GM18858 (cell line): Measurements from ENCODE around the gene MYO15A.

Experiments used
- ATAC-seq: cut with Tn5 transposase; IDR thresholded peaks from one replicate; pipeline ENCODE4 v1.9.1; 2021; ENCODE audit not compliant: unreplicated experiment

Gene MYO15A

DNA sequence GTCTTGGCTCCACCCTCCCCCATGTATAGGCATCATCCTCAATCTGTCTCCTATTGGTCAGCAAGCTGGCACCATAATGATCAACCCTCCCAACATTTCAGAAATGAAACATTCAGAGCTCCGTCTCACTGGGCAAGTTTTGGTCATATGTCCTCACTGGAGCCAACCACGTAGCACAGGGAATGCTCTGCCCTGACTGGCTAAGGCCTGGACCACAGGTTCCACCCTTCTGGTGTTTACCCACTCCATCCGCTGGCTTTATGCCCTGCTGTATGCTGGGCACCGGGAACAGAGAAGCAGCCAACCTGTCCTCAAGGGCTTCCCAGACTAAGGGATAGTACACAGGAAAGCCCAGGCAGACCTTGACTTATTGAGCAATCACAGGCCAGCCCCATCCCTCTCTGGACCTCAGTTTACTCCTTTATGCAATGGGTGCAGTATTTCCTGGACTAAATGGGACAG is 20.5 kb downstream of the MYO15A start:
- ATAC-seq, result no peak

DNA sequence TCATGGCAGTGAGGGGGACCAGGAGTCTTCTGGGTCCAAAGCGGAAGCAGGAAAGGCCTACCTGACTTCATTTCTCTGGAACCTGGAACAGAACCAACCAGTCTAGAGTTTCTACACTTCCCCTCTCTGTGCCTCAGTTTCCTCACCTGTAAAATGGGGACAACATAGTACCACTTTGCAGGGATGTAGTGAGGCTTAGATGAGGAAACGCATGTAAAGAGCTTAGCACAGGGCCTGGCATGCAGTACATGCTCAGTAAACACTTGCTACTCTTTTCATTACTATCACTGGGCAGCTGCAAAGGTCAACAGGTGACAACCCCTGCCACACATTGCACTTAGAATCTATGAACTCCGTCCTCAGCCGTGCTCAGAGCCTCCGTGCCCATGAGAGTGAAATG is 24.2 kb downstream of the MYO15A start:
- ATAC-seq, result no peak

DNA sequence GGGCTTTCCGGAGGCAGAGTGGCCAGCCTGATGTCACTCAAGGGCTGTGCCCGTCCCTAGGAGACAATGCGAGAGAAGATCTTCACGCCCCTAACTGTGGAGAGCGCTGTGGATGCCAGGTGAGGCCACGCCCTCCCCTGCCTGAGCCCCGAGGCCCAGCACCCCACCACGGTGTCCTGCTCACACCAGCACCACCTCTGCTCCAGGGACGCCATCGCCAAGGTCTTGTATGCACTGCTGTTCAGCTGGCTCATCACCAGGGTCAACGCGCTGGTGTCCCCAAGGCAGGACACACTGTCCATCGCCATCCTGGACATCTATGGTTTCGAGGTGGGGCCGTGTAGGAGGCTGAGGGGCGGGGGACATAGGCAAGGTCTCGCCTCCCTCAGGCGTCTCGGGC is 27.8 kb downstream of the MYO15A start:
- no peak for ATAC-seq

DNA sequence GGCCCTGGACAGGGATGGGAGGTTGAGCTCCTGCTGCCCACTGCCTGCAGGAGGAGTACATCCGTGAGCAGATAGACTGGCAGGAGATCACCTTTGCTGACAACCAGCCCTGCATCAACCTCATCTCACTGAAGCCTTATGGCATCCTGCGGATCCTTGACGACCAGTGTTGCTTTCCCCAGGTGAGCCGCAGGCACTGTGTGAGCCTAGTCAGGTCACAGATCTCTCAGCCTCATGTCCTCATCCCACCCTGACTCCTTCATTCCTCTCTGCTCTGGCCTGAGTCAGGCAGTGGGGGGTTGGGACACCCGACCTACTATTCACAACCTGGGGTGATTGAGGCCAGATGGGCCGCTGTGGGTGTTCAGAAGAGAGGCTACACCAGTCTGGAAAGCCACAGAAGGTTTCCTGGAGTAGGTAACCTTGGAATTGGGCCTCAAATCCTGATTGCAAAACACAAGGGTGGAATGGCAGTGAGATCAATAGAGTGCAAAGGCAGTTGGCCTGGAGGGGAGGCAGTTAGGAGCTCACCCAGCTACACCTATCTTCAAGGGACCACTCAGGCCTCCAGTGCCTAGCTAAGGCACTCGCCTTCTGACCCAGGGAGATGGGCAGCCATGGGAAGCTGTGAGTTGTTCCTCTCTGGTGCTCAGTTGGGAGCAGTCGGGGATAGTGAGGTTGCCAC is 29.7 kb downstream of the MYO15A start:
- ATAC-seq, result no peak

DNA sequence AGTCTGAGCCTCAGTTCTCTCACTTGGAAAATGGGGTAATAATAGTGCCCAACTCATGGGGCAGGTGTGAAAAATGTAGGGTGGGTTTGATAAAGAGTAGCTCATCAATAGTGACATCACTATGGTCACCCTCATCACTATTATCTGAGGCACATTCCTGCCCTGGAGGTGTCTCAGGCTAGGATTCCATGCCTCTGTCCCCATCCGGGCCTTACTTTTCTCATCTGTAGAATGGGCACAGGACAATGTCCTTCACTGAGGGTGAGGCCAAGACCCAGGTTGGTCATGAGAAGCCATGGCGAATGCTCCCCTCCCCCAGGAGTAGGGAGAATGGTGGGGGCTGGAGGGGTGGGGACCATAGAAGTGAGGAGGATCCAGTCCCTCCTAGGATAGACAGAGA is 30.5 kb downstream of the MYO15A start:
- ATAC-seq, result no peak

DNA sequence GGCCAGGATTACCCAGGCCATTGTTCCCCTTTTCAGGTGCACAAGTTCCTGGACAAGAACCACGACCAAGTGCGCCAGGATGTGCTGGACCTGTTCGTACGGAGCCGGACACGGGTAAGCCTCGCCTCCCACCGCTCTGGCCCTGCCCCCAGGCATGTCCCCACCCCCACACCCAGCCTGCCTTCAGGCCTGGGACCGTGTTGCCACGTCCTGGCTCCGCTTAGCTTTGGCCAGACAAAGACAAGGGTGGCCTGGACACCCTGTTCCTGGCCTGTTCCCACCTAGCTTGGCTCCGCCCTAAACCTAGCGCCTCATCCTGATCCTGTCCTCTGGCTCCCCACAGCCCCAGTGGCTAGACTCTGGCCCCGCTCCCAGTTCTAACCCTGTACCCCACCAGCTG is 30.9 kb downstream of the MYO15A start:
- no peak for ATAC-seq

DNA sequence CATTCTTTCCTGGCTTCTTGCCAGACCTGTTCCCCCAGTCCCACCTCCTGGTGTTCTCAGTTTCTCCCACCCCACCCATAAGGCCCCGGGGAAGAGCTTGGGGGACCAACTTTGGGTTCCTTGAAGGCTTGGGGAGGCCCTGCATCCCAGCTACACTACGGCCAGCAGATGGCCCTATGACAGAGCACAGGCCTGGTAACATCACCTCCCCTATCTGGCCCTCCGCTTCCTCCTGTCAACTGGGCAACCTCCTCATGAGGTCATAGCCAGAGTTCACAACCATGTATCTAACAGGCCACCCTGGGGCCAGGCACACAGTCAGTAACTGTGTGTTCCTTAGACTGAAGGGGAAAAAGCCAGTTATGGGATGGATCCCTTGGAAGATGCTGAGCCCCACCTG is 31.4 kb downstream of the MYO15A start:
- no peak for ATAC-seq

DNA sequence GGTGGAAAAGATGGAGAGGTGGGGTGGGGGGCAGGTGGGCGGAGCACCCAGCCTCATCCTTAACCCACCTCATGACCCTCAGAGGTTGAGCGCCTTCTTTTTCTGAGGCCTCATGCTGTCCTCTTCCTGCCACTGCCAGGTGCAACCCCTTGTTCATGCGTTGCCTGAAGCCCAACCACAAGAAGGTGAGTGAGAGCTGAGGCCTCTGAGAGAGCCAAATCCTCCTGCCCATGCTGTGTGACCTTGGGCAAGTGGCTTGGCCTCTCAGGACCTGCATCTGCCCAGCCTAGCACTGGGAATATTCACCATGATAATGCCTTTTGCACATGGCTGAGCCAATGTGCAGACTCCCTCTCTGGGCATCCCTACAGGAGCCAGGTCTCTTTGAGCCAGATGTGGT is 32.1 kb downstream of the MYO15A start:
- ATAC-seq, result no peak

DNA sequence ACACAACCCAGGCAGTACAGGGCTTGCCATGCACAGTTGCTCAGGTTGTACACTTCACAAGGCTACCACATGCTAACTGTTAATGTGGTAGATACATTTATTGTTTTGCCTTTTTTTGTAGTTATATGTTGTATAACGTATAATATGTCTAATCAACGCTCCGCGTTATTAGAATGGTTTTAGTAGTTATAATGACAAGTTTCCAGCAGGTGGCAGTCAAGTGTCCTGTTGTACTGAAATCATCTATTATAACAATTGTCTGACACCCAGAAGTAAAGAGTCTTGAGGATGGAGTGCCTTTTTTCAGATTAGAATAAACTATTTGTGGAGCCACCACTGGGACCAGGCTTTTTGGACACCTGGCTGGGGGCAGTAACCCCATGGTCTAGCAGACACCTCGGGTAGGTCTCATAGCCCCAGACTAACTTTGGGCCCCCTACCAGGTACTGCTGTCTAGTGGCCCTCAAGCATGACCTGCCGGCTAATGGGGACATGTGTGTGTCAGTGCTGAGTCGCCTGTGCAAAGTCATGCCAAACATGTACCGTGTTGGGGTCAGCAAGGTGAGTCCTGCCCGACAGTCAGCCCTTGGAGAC is 32.8 kb downstream of the MYO15A start:
- no peak for ATAC-seq

DNA sequence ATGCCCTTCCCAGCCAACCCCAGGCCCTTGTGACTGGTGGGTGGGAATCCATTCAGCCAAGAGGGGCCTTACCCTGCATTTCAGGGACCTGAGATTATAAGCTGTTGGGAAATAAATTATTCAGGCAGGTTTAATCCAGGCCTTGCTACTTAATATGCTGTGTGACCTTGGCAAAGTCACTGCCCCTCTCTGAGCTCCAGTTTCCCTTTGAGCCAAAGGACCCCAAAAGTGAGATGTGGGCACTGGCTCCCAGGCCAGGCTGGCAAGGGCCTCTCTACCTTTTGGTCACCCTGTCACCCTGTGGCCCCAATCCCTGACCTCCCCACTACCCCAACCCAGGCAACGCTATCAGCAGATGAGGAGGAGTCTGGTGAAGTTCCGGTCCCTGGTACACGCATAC is 33.9 kb downstream of the MYO15A start:
- no peak for ATAC-seq

DNA sequence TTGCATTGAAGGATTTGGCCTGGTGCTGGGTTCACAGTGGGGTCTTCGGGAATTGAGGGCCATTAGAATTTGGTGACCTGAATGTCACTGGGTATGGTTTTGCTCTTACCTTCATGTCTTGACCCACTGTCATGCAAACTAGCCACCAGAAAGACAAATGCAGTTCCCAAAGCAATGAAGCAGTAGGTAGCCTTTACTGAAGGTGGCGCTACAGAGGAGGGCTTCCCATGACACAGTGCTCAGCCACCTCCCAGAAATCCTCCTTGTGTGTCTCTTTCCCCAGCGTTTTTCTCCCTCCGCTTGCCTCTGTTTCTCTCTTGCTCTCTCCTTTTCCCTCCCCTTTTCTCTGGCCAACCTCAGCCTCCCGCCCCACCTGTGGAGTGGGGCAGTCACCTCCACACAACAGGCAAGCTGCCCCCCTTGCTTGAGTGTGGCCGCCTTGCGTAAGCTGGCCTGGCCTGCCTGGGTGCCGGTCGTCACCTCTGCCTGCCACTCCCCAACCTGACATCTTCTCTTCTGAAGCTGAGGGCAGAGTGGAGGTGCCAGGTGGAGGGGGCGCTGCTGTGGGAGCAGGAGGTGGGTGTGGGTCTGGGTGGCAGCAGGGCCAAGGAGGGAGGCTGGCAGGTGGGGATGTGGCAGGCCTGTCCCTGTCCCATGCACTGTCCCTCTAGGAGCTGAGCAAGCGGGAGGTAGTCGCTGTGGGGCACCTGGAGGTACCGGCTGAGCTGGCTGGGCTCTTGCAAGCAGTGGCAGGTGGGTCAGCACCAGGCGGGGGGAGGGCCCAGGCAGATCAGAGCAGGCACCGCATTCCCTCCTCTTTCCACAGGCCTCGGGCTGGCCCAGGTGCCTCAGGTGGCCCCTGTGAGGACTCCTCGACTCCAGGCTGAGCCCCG is 34.7 kb downstream of the MYO15A start:
- no peak for ATAC-seq

DNA sequence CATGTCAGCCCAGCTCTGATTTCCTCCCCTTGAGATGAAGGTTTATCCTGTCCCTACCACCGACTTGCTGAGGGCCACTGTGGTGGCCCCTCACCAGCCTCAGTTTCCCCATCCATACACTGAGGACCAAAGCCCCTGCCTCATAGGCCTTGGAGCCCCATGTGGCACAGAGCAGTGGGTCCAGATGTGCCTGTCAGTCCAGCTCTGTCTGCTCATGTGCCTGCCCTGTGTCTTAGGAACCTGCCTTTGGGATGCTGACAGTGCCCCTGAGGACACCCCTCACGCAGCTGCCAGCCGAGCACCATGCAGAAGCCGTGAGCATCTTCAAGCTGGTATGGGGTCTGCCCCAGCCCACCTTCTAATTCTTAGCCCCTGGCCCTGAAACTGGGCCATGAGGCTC is 35.7 kb downstream of the MYO15A start:
- ATAC-seq, result no peak

DNA sequence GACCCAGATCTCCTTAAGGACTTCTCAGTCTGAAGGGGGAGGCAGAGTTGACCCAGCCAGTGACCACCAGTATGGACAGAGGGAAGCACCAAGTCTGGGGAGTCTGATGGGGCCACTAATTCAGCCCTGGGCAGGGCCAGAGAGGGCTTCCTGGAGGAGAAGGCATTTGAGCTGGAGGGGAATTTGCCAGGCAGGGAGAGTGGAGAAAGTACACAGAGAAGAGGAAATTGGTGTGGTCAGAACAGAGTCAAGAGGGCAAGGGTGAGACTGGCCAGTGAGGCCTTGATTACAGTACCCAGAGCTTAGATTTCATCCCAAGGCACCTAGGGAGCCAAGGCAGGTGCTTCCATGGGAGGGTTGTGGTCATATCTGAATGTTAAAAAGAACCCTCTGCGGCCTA is 36.3 kb downstream of the MYO15A start:
- ATAC-seq, result no peak

DNA sequence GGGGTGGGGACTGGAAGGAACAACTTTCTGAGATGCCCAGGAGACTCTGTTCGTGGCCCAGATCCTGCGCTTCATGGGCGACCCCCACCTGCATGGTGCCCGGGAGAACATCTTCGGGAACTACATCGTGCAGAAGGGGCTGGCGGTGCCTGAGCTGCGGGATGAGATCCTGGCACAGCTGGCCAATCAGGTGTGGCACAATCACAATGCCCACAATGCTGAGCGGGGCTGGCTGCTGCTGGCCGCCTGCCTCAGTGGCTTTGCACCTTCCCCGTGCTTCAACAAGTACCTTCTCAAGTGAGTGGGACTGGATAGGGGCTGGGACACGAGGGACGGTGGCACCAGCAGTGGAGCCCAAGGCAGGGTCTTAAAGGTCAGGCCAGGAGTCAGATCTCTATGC is 37.3 kb downstream of the MYO15A start:
- no peak for ATAC-seq

DNA sequence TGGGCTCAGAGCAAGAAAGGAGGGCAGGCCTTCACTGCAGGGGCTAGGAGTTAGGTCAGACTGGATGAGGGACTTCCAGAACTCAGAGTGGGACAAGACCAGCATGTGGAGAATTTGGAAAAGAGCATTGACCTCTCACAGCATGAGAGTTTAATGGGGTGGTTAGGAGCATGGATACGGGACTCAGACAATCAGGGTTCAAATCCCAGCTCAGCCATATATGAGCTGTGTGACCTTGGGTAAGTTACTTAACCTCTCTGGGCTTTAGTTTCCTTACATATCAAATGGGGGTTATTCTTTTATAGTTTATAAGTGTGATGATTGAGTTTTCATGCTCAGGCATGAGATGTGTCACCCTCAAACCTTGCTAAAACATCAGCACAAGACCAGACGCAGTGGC is 37.7 kb downstream of the MYO15A start:
- ATAC-seq, result no peak

DNA sequence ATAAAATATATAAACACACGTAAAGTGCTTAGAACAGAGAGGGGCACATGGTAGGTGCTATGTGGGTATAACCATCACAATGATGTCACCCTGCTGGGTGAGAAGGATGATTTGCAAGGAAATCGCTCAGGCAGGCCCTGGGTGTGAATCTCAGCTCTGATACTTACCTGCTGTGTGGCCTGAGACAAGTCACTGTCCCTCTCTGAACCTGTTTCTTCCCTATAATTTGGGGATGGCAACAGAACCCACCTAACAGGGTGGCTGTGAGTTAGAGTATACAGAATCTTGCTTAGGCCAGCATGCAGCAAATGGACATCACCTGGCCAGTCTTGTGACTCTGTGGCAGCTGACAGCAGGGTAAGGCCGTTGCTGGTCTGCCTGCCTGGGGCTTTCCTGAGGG is 38.4 kb downstream of the MYO15A start:
- no peak for ATAC-seq

DNA sequence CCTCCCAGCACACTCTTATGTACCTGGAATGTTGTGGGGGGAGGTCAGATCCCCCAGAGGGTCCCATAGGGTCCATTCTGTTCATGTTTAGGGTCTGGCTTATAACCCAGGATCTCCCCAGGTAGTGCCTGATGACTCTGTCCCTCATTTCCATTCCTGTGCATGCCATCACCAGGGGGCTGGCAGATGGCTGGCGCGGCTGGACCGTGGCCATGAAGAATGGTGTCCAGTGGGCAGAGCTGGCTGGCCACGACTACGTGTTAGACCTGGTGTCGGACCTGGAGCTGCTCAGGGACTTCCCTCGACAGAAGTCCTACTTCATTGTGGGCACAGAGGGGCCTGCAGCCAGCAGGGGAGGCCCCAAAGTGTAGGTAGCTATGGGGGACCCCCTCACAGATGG is 40.0 kb downstream of the MYO15A start:
- no peak for ATAC-seq

DNA sequence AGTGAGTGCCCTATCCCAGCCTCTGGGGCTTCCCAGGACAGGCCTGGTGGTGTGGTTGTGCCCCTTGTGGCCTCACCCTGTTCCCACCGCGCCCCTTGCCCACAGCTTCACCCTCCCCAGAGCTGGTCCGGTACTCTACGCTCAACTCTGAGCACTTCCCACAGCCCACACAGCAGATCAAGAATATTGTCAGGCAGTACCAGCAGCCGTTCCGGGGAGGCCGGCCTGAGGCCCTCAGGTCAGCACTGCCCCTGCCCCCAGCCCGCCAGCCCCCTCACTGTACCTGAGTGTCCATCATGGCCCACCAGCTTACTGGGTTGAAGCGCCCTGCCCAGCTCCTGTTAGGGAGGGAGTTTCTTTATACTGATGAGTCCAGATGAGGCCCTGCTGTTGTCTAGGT is 42.7 kb downstream of the MYO15A start:
- no peak for ATAC-seq

DNA sequence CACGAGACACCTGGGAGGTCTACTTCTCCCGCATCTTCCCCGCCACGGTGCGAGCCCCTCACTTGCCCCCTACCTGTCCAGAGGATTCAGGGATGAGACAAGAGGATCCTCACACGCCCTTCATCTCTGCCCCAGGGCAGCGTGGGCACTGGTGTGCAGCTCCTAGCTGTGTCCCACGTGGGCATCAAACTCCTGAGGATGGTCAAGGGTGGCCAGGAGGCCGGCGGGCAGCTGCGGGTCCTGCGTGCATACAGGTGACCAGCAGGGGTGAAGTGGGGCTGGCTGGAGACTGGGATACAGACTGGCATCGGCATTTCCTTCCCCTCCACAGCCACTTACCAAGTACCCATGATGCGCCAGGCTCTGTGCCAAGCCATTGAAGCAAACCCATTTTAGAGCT is 46.6 kb downstream of the MYO15A start:
- no peak for ATAC-seq

DNA sequence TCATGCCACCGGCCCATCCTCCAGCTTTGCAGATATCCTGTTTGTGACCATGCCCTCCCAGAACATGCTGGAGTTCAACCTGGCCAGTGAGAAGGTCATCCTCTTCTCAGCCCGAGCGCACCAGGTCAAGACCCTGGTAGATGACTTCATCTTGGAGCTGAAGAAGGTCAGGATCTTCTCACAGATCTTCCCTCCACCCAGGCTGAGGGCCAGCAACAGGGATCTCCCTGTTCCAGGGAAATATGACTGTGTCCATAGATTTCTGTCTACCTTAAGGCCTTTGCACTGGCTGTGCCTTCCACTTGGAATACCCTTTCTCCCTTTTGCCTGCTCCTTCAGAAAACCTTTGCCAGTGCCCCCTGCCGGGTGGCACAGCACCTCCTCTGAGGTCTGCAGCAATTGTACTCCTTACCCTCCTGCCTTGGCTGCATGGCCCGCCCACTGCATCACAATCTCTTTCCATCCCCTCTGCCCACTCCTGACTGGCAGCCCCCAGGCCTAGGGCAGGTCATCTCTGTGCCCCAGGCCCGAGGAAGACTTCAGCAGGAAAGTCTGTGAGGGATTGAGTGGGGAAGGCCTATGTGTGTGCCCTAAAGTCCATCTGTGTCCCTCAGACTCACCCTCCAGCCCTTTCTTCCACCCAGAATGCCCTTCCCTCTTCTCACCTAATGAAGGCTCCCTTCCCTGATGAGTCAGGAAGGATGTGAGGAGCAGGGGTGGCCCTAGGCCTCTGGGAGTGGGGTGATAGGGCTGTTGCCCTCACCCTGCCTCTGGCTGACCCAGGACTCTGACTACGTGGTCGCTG is 47.8 kb downstream of the MYO15A start:
- no peak for ATAC-seq

DNA sequence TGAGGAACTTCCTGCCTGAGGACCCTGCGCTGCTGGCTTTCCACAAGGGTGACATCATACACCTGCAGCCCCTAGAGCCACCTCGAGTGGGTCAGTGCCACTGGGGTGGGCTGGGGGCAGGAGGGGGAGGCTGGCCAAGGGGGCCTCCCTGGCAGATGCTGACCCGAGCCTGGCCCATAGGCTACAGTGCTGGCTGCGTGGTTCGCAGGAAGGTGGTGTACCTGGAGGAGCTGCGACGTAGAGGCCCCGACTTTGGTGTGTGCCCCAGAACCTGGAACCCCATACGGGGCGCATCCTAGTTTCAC is 48.4 kb downstream of the MYO15A start:
- ATAC-seq, result no peak
